ENCODE measurements around the gene LRSAM1.

LRSAM1 gene

DNA sequence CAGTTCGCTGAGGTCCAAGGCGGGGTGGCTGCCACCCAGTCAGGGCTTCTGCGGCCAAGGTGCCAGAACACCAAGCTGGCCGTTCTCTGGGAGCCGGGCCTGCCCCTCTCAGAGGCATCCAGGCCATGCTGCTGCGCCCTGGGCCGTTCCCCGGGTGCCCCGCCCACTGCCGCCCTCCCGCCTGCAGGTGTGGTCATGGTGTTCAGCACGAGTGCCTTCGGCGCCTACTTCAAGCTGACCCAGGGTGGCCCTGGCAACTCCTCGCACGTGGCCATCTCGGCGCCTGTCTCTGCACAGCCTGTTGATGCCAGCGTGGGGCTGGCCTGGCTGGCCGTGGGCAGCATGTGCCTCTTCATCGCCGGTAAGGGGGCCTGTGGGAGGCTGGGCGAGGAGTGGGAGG, 46.7 kb upstream of the LRSAM1 start:
- H2AFZ ChIP-seq (ENCODE audit: low read length) = no peak overlapping the region
- no peak overlapping the region for H3K4ac ChIP-seq (ENCODE audit: low read length)
- H3K27ac ChIP-seq (replicated peaks; ENCODE audit: low read length) = no peak overlapping the region
- H4K91ac ChIP-seq (ENCODE audit: low read depth, low read length, poor library complexity) = no peak overlapping the region
- WGBS, 2 donors (ENCODE audit: extremely low coverage in 2 of 2, insufficient read length in 2 of 2, insufficient replicate concordance in 1 of 2) = no CpG with 5 or more reads among the region's 23 CpGs
- peaks cover 0 to 5% of the 10 kb centered on the region in 2 donors for H3K4me1 ChIP-seq (ENCODE audit: control insufficient read depth in 2 of 2, insufficient read depth in 1 of 2, low read depth in 1 of 2, low read length in 2 of 2)
- H3K14ac ChIP-seq (ENCODE audit: low read length) = peak overlapping the region; percentile 71
- DNase-seq (ENCODE audit: low spot score) = no peak
- no peak overlapping the region for H3K4me2 ChIP-seq (ENCODE audit: insufficient read depth, low read length, poor library complexity, severe bottlenecking)
- peaks cover 8 to 78% of the 10 kb centered on the region in 2 donors for H3K36me3 ChIP-seq (replicated peaks in 1 of 2; ENCODE audit: control insufficient read depth in 2 of 2, insufficient read depth in 2 of 2, low read length in 2 of 2)
- no peaks in the 10 kb centered on the region for H3K9me3 ChIP-seq (replicated peaks in 1 of 2; ENCODE audit: control insufficient read depth in 2 of 2, insufficient read depth in 1 of 2, low read depth in 1 of 2, low read length in 2 of 2)
- no peak overlapping the region for H2BK5ac ChIP-seq (ENCODE audit: low read length)
- no peak overlapping the region for H2BK120ac ChIP-seq (ENCODE audit: low read depth, low read length)
- H2BK15ac ChIP-seq (ENCODE audit: low read length) = no peak overlapping the region
- H3K4me3 ChIP-seq (ENCODE audit: low read length in 2 of 2) = no peak overlapping the region
- no peak overlapping the region for H2AK5ac ChIP-seq (ENCODE audit: low read depth, low read length)
- H3K18ac ChIP-seq (ENCODE audit: low read length) = no peak overlapping the region
- H2BK12ac ChIP-seq (ENCODE audit: low read length) = no peak overlapping the region
- no peak overlapping the region for H4K8ac ChIP-seq (ENCODE audit: low read depth, low read length)
- H3K27me3 ChIP-seq (ENCODE audit: control insufficient read depth in 3 of 3, insufficient read depth in 3 of 3, low read depth in 1 of 3, low read length in 3 of 3) = no peaks in the 10 kb centered on the region
- peaks cover 4% of the 10 kb centered on the region for H3K79me1 ChIP-seq (ENCODE audit: low read depth, low read length)
- peak overlapping the region; percentile 73 for H3K23ac ChIP-seq (ENCODE audit: low read depth, low read length, poor library complexity)
- H3K9ac ChIP-seq (ENCODE audit: low read depth, low read length, poor library complexity) = no peak overlapping the region

DNA sequence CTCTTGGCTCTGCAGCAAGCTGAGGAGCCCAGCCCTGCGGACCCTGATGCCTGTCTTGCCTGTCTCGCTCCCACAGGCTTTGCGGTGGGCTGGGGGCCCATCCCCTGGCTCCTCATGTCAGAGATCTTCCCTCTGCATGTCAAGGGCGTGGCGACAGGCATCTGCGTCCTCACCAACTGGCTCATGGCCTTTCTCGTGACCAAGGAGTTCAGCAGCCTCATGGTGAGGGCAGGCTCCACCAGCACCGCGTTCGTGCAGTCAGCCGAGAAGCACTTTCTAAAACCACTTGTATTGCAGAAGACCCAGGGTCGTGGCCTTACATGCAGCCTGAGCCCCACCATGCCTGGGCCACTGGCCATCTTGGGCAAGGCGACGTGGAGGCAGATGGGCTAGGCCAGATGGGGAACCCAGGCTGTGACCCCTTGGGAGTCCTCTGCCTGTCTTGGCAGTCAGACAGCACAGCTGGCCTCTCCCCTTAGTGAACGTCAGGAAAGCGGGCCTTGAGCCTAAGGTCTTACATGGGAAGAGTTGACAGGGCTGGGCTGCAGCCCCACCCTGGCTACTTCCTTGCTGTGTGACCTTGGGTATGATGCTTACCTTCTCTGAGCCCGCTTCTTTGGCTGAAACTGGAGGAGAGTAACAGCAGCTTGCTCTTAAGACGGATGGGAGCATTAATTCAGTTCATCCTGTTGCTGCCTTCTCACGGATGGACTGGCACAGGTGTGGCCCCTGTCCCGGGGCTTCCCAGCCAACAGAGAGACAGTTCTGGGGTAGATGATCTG, 45.8 kb upstream of the LRSAM1 start:
- H3K27ac ChIP-seq (replicated peaks; ENCODE audit: low read length) = no peak overlapping the region
- H2BK120ac ChIP-seq (ENCODE audit: low read depth, low read length) = no peak overlapping the region
- no peak overlapping the region for H3K18ac ChIP-seq (ENCODE audit: low read length)
- H3K9me3 ChIP-seq (replicated peaks in 1 of 2; ENCODE audit: control insufficient read depth in 2 of 2, insufficient read depth in 1 of 2, low read depth in 1 of 2, low read length in 2 of 2) = no peaks in the 10 kb centered on the region
- no peak overlapping the region for H4K91ac ChIP-seq (ENCODE audit: low read depth, low read length, poor library complexity)
- no peak overlapping the region for H2AFZ ChIP-seq (ENCODE audit: low read length)
- no peak overlapping the region for H4K8ac ChIP-seq (ENCODE audit: low read depth, low read length)
- H3K23ac ChIP-seq (ENCODE audit: low read depth, low read length, poor library complexity) = no peak overlapping the region
- no peak overlapping the region for H3K4ac ChIP-seq (ENCODE audit: low read length)
- H2BK5ac ChIP-seq (ENCODE audit: low read length) = no peak overlapping the region
- no peak overlapping the region for H3K9ac ChIP-seq (ENCODE audit: low read depth, low read length, poor library complexity)
- H3K36me3 ChIP-seq (replicated peaks in 1 of 2; ENCODE audit: control insufficient read depth in 2 of 2, insufficient read depth in 2 of 2, low read length in 2 of 2) = peaks cover 6 to 69% of the 10 kb centered on the region in 2 donors
- H2AK5ac ChIP-seq (ENCODE audit: low read depth, low read length) = no peak overlapping the region
- H3K79me1 ChIP-seq (ENCODE audit: low read depth, low read length) = peaks cover 2% of the 10 kb centered on the region
- H3K4me3 ChIP-seq (ENCODE audit: low read length in 2 of 2) = no peak overlapping the region
- H3K4me1 ChIP-seq (ENCODE audit: control insufficient read depth in 2 of 2, insufficient read depth in 1 of 2, low read depth in 1 of 2, low read length in 2 of 2) = peaks cover 0 to 5% of the 10 kb centered on the region in 2 donors
- no peaks in the 10 kb centered on the region for H3K27me3 ChIP-seq (ENCODE audit: control insufficient read depth in 3 of 3, insufficient read depth in 3 of 3, low read depth in 1 of 3, low read length in 3 of 3)
- H3K14ac ChIP-seq (ENCODE audit: low read length) = no peak overlapping the region
- no peak for DNase-seq (ENCODE audit: low spot score)
- H2BK15ac ChIP-seq (ENCODE audit: low read length) = no peak overlapping the region
- no peak overlapping the region for H3K4me2 ChIP-seq (ENCODE audit: insufficient read depth, low read length, poor library complexity, severe bottlenecking)
- no peak overlapping the region for H2BK12ac ChIP-seq (ENCODE audit: low read length)
- WGBS, 2 donors (ENCODE audit: extremely low coverage in 2 of 2, insufficient read length in 2 of 2, insufficient replicate concordance in 1 of 2) = no CpG with 5 or more reads among the region's 20 CpGs

DNA sequence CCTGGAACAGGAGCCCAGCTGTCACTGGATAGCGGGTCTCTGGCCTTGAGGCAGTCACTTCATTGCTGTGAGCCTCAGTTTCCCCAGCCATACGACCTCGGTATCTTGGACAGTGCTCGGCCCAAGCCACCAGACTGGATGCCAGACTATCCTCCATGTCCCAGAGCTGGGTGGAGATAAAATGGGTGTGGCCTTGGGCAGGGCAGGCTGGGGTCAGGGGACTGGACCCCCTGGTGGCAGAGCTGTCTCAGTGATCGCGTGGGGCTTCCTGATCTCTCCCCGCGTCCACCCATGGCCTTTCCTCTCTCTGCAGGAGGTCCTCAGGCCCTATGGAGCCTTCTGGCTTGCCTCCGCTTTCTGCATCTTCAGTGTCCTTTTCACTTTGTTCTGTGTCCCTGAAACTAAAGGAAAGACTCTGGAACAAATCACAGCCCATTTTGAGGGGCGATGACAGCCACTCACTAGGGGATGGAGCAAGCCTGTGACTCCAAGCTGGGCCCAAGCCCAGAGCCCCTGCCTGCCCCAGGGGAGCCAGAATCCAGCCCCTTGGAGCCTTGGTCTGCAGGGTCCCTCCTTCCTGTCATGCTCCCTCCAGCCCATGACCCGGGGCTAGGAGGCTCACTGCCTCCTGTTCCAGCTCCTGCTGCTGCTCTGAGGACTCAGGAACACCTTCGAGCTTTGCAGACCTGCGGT, 44.4 kb upstream of the LRSAM1 start:
- Histone ChIP-seq H2BK5ac (ENCODE audit: low read length) (no peak overlapping the region), H3K23ac (ENCODE audit: low read depth, low read length, poor library complexity) (no peak overlapping the region), H3K36me3 (replicated peaks in 1 of 2; ENCODE audit: control insufficient read depth in 2 of 2, insufficient read depth in 2 of 2, low read length in 2 of 2) (peaks cover 4 to 55% of the 10 kb centered on the region in 2 donors), H2AFZ (ENCODE audit: low read length) (peak overlapping the region; percentile 15), H3K4me2 (ENCODE audit: insufficient read depth, low read length, poor library complexity, severe bottlenecking) (no peak overlapping the region), H3K4me3 (ENCODE audit: low read length in 2 of 2) (no peak overlapping the region), H2AK5ac (ENCODE audit: low read depth, low read length) (no peak overlapping the region), H3K4ac (ENCODE audit: low read length) (no peak overlapping the region), H3K14ac (ENCODE audit: low read length) (no peak overlapping the region), H4K91ac (ENCODE audit: low read depth, low read length, poor library complexity) (no peak overlapping the region), H3K27me3 (ENCODE audit: control insufficient read depth in 3 of 3, insufficient read depth in 3 of 3, low read depth in 1 of 3, low read length in 3 of 3) (no peaks in the 10 kb centered on the region), H3K79me1 (ENCODE audit: low read depth, low read length) (peaks cover 2% of the 10 kb centered on the region), H4K8ac (ENCODE audit: low read depth, low read length) (no peak overlapping the region), H2BK12ac (ENCODE audit: low read length) (no peak overlapping the region), H3K9me3 (replicated peaks in 1 of 2; ENCODE audit: control insufficient read depth in 2 of 2, insufficient read depth in 1 of 2, low read depth in 1 of 2, low read length in 2 of 2) (no peaks in the 10 kb centered on the region), H3K4me1 (ENCODE audit: control insufficient read depth in 2 of 2, insufficient read depth in 1 of 2, low read depth in 1 of 2, low read length in 2 of 2) (peaks cover 0 to 5% of the 10 kb centered on the region in 2 donors), H3K9ac (ENCODE audit: low read depth, low read length, poor library complexity) (no peak overlapping the region), H2BK120ac (ENCODE audit: low read depth, low read length) (no peak overlapping the region), H2BK15ac (ENCODE audit: low read length) (no peak overlapping the region), H3K18ac (ENCODE audit: low read length) (peak overlapping the region; percentile 20), H3K27ac (replicated peaks; ENCODE audit: low read length) (no peak overlapping the region)
- DNase-seq (ENCODE audit: low spot score) = no peak
- no CpG with 5 or more reads among the region's 13 CpGs for WGBS, 2 donors (ENCODE audit: extremely low coverage in 2 of 2, insufficient read length in 2 of 2, insufficient replicate concordance in 1 of 2)

GRCh38 chr9:127407492-127407843, 43.8 kb upstream of the LRSAM1 start:
- Histone ChIP-seq H3K27me3 (ENCODE audit: control insufficient read depth in 3 of 3, insufficient read depth in 3 of 3, low read depth in 1 of 3, low read length in 3 of 3) (no peaks in the 10 kb centered on the region), H3K4me3 (ENCODE audit: low read length in 2 of 2) (no peak overlapping the region)

More at GRCh38 chr9:127407492-127407843, 43.8 kb upstream of the LRSAM1 start:
- H2BK120ac ChIP-seq (ENCODE audit: low read depth, low read length) = no peak overlapping the region
- no peak overlapping the region for H2BK5ac ChIP-seq (ENCODE audit: low read length)
- no peak overlapping the region for H2BK12ac ChIP-seq (ENCODE audit: low read length)
- H2BK15ac ChIP-seq (ENCODE audit: low read length) = no peak overlapping the region
- H2AK5ac ChIP-seq (ENCODE audit: low read depth, low read length) = no peak overlapping the region
- H4K8ac ChIP-seq (ENCODE audit: low read depth, low read length) = no peak overlapping the region
- no peak overlapping the region for H3K4me2 ChIP-seq (ENCODE audit: insufficient read depth, low read length, poor library complexity, severe bottlenecking)
- no peak overlapping the region for H3K27ac ChIP-seq (replicated peaks; ENCODE audit: low read length)
- no peaks in the 10 kb centered on the region for H3K79me1 ChIP-seq (ENCODE audit: low read depth, low read length)
- no peak overlapping the region for H3K4ac ChIP-seq (ENCODE audit: low read length)
- H3K14ac ChIP-seq (ENCODE audit: low read length) = no peak overlapping the region
- peak overlapping the region; percentile 15 for H2AFZ ChIP-seq (ENCODE audit: low read length)
- no peak for DNase-seq (ENCODE audit: low spot score)
- no peaks in the 10 kb centered on the region for H3K9me3 ChIP-seq (replicated peaks in 1 of 2; ENCODE audit: control insufficient read depth in 2 of 2, insufficient read depth in 1 of 2, low read depth in 1 of 2, low read length in 2 of 2)
- no peak overlapping the region for H4K91ac ChIP-seq (ENCODE audit: low read depth, low read length, poor library complexity)
- no peak overlapping the region for H3K9ac ChIP-seq (ENCODE audit: low read depth, low read length, poor library complexity)
- no CpG with 5 or more reads among the region's 6 CpGs for WGBS, 2 donors (ENCODE audit: extremely low coverage in 2 of 2, insufficient read length in 2 of 2, insufficient replicate concordance in 1 of 2)
- H3K23ac ChIP-seq (ENCODE audit: low read depth, low read length, poor library complexity) = no peak overlapping the region
- peaks cover 4 to 55% of the 10 kb centered on the region in 2 donors for H3K36me3 ChIP-seq (replicated peaks in 1 of 2; ENCODE audit: control insufficient read depth in 2 of 2, insufficient read depth in 2 of 2, low read length in 2 of 2)
- peaks cover 0 to 5% of the 10 kb centered on the region in 2 donors for H3K4me1 ChIP-seq (ENCODE audit: control insufficient read depth in 2 of 2, insufficient read depth in 1 of 2, low read depth in 1 of 2, low read length in 2 of 2)
- peak overlapping the region; percentile 20 for H3K18ac ChIP-seq (ENCODE audit: low read length)

Measured in neuronal stem cell (in vitro differentiated cells).